Kidney tubule cell (primary cell): ENCODE data around the gene CAP1.

Experiments used
- DNase-seq: peaks from one replicate; pipeline ENCODE4 v3.0.0-alpha.2; 2018; ENCODE audit warnings: low spot score

CAP1 gene

DNA sequence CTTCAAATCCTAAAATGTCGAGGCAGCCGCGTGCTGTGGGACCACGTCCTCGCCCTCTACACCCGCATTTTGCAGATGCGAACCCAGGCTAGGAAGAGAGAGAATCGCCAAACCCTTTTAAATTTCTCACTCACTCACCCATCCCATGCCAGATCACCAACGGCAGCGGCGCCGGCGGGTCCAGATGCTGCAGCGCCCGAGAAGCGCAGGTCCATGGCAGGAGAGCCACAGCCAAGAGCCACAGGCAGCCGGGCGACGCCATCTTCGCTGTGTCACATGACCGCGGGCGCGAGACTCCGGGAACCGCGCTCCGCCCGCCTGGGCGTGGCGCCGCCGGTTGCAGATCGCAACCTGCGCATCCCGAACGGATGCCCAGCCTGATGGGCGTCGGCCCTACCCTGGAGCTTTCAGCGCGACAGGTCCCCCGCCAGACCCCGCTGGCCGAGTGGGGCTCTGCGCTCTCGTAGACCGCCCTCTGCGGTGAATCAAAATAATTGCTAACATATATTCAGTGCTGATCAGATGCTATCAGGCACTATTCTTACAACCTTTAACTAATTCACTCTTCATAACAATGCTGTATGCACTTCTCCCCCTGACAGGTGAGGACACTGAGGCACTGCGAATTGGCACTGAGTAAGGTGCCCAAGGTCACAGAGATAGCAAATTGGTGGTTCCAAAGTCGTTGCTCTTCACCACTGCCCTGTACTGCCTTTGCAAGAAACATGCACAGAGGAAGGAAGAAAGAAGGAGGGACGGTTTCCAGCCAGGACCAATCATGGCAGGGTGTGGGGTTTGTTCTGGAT is 56.7 kb downstream of the CAP1 start, which contains the start of gene PPT1:
TSS of gene PPT1 (minus strand) at position 276 of the 806 bp plus-strand sequence. CDS start at position 262, 14 bp downstream.
- DNase-seq: peak; percentile 72

DNA sequence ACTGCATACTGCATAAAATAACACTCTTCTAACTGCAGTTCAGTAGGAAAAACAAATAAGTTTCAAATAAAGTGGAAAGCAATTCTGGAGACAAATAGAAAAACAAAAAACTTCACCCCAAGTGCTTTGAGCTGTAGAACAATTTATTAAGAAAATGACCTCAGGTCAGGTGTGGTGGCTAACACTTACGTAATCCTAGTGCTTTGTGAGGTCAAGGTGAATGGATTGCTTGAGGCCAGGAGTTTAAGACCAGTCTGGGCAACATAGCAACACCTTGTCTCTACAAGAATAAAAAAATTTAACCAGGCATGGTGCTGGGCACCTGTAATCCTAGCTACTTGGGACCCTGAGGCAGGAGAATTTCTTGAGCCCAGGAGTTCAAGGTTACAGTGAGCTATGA is 61.5 kb downstream of the CAP1 start:
- no peak for DNase-seq

DNA sequence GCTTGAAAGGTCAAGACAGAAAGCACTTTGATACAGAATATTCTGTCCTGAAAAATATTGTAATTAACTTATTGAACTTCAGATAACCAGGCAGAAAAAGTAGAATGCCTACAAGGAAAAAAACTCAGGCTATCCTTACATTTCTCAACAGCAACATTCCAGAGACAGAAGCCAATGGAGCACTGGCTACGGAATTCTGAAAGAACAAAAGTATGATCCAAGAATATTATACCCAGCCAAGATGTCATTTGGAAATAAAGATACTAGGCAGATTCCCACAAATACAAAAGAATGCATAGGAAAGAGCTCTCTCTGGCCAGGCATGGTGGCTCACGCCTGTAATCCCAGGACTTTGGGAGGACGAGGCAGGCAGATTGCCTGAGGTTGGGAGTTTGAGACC is 62.4 kb downstream of the CAP1 start:
- DNase-seq: no peak

DNA sequence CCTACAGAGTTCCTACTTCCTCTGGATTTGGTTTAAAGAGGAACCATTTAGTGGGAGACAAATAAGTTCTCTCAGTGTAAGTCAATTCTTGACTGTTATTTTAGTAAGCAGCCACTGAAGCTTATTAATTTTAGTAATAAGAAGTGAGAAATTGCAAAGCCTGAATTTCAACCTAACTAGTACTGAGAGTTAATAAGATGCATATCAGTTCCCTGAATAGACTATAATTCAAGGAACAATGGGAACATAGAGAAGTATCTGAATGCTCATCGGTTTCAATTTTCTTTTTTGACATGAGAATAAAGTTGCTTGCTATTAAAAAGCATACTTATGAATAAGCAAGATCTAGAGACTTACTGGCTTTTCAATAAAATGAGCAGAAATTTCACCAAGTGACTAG is 64.5 kb downstream of the CAP1 start:
- no peak for DNase-seq

DNA sequence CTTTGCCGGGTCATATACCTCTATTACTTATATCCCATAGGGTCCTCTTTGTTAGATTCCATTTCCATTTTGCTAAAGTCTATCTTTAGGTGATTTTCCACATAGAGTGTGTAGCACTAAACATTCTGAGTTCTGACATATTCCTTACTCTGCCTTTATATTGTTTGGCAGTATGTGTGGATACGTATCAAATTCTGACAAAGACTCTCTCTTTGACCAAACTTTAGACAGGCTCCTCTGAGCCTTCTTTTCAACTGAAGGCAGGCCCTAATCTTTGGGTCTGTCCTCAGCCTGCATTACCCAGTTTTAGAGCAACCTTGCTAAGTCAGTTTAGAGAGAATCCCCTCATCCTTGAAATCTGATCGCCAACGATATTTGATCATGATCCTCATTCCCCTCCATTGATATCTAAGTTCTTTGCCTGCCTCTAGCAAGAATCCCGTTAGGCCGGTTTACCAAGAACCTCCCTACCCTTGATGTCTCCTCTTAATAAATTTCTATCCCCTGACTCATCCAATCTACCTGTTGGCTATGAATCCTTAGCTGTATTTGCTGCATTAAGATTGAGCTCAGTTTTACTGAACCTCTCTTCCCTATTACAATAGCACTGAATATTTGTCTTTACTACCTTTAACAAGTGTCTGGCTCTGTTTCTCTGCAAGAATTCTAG is 66.9 kb downstream of the CAP1 start:
- DNase-seq: peak; percentile 52

DNA sequence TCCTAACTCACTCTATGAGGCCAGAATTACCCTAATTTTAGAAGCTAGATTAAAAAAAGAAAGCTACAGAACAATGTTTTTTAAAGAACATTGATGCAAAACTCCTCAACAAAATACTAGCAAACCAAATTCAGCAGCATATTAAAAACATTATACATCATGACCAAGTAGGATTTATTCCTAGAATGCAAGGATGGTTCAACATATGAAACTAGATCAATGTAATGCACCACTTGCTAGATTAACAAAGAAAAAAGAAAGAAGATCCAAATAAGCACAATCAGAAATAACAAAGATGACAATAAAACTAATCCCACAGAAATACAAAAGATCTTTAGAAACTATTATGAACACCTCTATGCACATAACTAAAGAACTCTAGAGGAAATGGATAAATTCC is 69.9 kb downstream of the CAP1 start:
- no peak for DNase-seq

DNA sequence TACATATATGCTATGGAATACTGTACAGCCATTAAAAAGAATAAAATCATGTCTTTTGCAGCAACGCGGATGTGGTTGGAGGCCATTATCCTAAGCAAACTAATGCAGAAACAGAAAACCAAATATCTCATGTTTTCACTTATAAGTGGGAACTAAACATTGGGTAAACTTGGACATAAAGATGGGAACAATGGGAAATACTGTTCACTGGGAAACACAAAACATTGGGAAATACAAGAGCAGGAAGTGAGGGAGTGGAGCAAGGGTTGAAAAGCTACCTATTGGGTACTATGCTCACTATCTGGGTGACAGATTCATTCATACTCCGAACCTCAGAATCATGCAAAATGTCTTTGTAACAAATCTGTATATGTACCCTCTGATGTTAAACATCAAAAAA is 73.9 kb downstream of the CAP1 start:
- no peak for DNase-seq

DNA sequence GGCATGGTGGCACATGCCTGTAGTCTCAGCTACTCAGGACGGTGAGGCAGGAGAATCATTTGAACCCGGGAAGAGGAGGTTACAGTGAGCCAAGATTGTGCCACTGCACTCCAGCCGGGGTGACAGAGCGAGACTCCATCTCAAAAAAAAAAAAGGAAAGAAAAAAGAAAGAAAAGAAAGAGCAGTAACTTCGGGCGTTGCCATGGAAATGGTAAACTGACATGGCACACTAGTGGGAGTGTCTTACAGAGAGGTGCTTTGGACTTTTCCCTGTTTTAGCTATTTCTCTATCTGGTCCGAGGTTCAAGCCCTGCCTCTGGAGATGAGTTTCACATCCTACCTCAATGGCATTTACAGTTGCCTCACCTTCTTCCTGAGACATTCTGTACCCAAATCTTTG is 79.6 kb downstream of the CAP1 start:
- DNase-seq: no peak
